Thoracic aorta (tissue), 2 donors: ENCODE data around the gene BCR. TPM values are rescaled to one million over a fixed set of nuclear protein-coding genes. Genes with fewer than 3 reads are reported as not detected.
"Not testable (repeated sequence)": the region's sequence is repeated elsewhere in the genome, so short reads cannot be mapped to it uniquely, and the experiment has no call there.

Experiments
- ATAC-seq: fragments of 150-250 bp; one replicate; pipeline ENCODE4 v1.8.0; 2017; ENCODE audit warnings: low read depth; ENCODE audit not compliant: insufficient number of reproducible peaks, low FRiP score
- DNase-seq: peaks from one replicate; pipeline ENCODE4 v3.0.0-alpha.2; 2020; ENCODE audit warnings: low spot score
- H3K27ac ChIP-seq, 2 donors: fragments of 200-600 bp; sonication (generic); 1 replicate in 1 of 2; 2 replicates in 1 of 2; pipeline ENCODE4 v1.5.1; 2016; ENCODE audit warnings: mild to moderate bottlenecking in 2 of 2, moderate library complexity in 2 of 2
- H3K27me3 ChIP-seq: fragments of 200-600 bp; sonication (generic); replicated peaks from 2 replicates; pipeline ENCODE4 v1.6.0; 2016; ENCODE audit warnings: mild to moderate bottlenecking; ENCODE audit not compliant: insufficient read depth
- H3K36me3 ChIP-seq: fragments of 200-600 bp; sonication (generic); one replicate; pipeline ENCODE4 v1.5.1; 2016
- H3K4me1 ChIP-seq, 2 donors: fragments of 200-600 bp; sonication (generic); 1 replicate in 1 of 2; 2 replicates in 1 of 2; pipeline versions ENCODE4 v1.5.1 to v1.6.0; 2016; ENCODE audit warnings: low read depth in 2 of 2, mild to moderate bottlenecking in 1 of 2; ENCODE audit not compliant: control insufficient read depth in 1 of 2
- H3K4me3 ChIP-seq: fragments of 200-600 bp; sonication (generic); 2 replicates; pipeline ENCODE4 v1.5.1; 2016; ENCODE audit warnings: mild to moderate bottlenecking
- H3K9me3 ChIP-seq: fragments of 200-600 bp; sonication (generic); 2 replicates; pipeline ENCODE4 v1.5.1; 2016
- total RNA-seq, 2 donors: library from RNA; depleted of rRNA; stranded (reverse); fragments of >200 nt; gene quantifications; one replicate each; pipeline versions ENCODE4 v1.1.0 to v1.2.3, GENCODE V29; 2016
- TF ChIP-seq, protein P1 (sequence below): fragments of 200-600 bp; sonication (generic); IDR thresholded peaks from one replicate; pipeline ENCODE4 v1.5.1; 2019; ENCODE audit warnings: antibody characterized with exemption

The BCR gene
- total RNA-seq, 2 donors from 2014 or later, result 73.2 to 232 TPM

DNA sequence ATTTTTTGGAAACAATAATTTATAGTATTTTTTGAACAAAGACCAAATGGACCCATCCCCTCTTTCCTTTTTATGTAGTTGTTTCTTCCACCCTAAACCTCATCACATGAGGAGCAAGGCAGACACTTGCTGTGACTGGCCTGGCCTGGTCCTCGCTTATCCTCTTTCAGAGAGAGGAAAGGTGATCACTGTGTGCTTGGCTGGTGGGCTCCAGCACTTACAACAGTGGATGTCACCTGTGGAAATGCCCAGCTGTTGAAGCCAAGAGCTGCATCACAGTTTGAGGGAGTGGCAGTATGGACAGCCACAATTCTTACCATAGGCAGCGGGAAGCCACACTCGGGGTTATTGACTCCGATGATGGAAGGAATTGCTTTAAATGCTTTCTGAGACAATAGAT, 185.7 kb downstream of the BCR start:
- no peaks in the 10 kb centered on the region for H3K36me3 ChIP-seq
- TF ChIP-seq, protein P1, sequence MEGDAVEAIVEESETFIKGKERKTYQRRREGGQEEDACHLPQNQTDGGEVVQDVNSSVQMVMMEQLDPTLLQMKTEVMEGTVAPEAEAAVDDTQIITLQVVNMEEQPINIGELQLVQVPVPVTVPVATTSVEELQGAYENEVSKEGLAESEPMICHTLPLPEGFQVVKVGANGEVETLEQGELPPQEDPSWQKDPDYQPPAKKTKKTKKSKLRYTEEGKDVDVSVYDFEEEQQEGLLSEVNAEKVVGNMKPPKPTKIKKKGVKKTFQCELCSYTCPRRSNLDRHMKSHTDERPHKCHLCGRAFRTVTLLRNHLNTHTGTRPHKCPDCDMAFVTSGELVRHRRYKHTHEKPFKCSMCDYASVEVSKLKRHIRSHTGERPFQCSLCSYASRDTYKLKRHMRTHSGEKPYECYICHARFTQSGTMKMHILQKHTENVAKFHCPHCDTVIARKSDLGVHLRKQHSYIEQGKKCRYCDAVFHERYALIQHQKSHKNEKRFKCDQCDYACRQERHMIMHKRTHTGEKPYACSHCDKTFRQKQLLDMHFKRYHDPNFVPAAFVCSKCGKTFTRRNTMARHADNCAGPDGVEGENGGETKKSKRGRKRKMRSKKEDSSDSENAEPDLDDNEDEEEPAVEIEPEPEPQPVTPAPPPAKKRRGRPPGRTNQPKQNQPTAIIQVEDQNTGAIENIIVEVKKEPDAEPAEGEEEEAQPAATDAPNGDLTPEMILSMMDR, result no peak
- H3K27ac ChIP-seq, result no peak overlapping the region
- no peaks in the 10 kb centered on the region for H3K27me3 ChIP-seq
- no peak for ATAC-seq
- no peak overlapping the region for H3K4me3 ChIP-seq
- H3K4me1 ChIP-seq, result no peaks in the 10 kb centered on the region
- DNase-seq, result no peak
- no peaks in the 10 kb centered on the region for H3K9me3 ChIP-seq

DNA sequence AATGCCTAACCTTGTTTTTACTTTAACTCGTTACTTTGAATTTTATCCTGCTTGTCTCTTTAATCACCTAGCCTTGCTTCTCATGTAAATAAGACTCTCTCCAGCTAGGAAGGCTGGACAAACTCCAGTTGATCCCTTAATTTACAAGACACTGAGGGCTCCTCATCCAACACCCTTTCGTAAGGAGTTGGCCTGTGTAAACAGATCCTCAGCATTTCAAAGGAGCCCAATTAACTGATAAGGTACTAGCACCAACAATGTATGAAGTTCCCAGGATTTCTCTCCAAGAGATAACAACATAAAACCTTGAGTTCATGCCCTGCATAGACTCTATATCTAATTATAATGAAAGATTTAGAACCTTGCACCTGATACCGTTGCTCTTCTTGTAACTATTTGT, 186.9 kb downstream of the BCR start:
- not testable (repeated sequence) for H3K4me3 ChIP-seq, H3K4me1 ChIP-seq, H3K9me3 ChIP-seq, H3K36me3 ChIP-seq, H3K27me3 ChIP-seq, ATAC-seq, DNase-seq, H3K27ac ChIP-seq

Other genes starting within 250 kb of the BCR start
- gene GNAZ, start 110.0 kb upstream of the BCR start, total RNA-seq, result 1 to 10 TPM; 3.9 to 5.4 TPM
- gene RSPH14, start 38.5 kb upstream of the BCR start, total RNA-seq, result under 1 TPM in 1 of 2 donors, not detected in 1; 0.71 TPM
- gene RAB36, start 35.0 kb upstream of the BCR start, total RNA-seq, result 1 to 10 TPM; 3.5 to 4.5 TPM